Psoas muscle (tissue), 8 donors: ENCODE measurements around the gene RALY. TPM values are rescaled to one million over a fixed set of nuclear protein-coding genes. Genes with fewer than 3 reads are reported as not detected.

Experiments
- ATAC-seq, 4 donors: fragments of 200-7000 bp; cut with Tn5 transposase; one replicate each; pipeline ENCODE4 v1.9.1; 2020; ENCODE audit warnings: moderate library complexity in 3 of 4, mild to moderate bottlenecking in 2 of 4
- DNase-seq, 2 donors: peaks; one replicate each; pipeline ENCODE4 v3.0.0-alpha.2; 2020
- H3K27ac ChIP-seq: fragments of 200-600 bp; one replicate; pipeline ENCODE4 v1.8.0; 2022
- H3K27me3 ChIP-seq, 3 donors: fragments of 200-600 bp in 1 of 3; one replicate each; pipeline versions ENCODE4 v1.6.1 to v1.8.0; 2013 to 2022; ENCODE audit warnings: low read length in 2 of 3, mild to moderate bottlenecking in 2 of 3, moderate library complexity in 1 of 3; ENCODE audit not compliant: insufficient read depth in 3 of 3
- H3K36me3 ChIP-seq, 2 donors: fragments of 200-600 bp in 1 of 2; one replicate each; pipeline versions ENCODE4 v1.6.1 to v1.8.0; 2013 to 2022; ENCODE audit warnings: low read depth in 1 of 2, mild to moderate bottlenecking in 1 of 2, moderate library complexity in 1 of 2; ENCODE audit not compliant: insufficient read depth in 1 of 2
- H3K4me1 ChIP-seq: fragments of 200-600 bp; one replicate; pipeline ENCODE4 v1.8.0; 2022
- H3K4me3 ChIP-seq: fragments of 200-600 bp; one replicate; pipeline ENCODE4 v1.8.0; 2022; ENCODE audit warnings: mild to moderate bottlenecking
- H3K9me3 ChIP-seq: fragments of 200-600 bp; one replicate; pipeline ENCODE4 v1.8.0; 2022
- CTCF ChIP-seq: fragments of 200-600 bp; IDR thresholded peaks from one replicate; pipeline ENCODE4 v1.8.0; 2022; ENCODE audit warnings: antibody characterized with exemption
- WGBS, 3 donors: extraction: QIAGEN DNeasy Blood & Tissue Kit; methylation state at CpG; one replicate each; pipeline versions ENCODE4 v1.1.6 to v1.1.7; 2013; 5-methylcytosine and 5-hydroxymethylcytosine counted together
- intact Hi-C, 2 donors: fragments of 100-400 bp; cut with DNase I; formaldehyde crosslinking; loops; one replicate each; pipeline versions ENCODE4 v1.11.0 to v1.14.2; 2022
- polyA plus RNA-seq, 3 donors: library from polyadenylated mRNA; stranded (reverse); fragments of 200-250 nt; gene quantifications; one replicate each; pipeline ENCODE4 v1.2.3, GENCODE V29; 2013
- total RNA-seq, 4 donors: library from RNA; stranded (reverse); fragmentation: NEBNext Ultra II Directional in 2 of 4; extraction: Animal tissue kit (Norgen Biotek cat#: 25700) in 2 of 4; gene quantifications; one replicate each; pipeline versions ENCODE4 v1.2.1 to v1.2.4, GENCODE V29; 2021 to 2023
- donor health status: healthy with polysubstance abuse.
- donor health status: DM: no; HTN: no; CAD: no; lungs with moderate emphysema.
- donor health status: Bipolar disorder and iron deficiency.
- donor health status: healthy.
- donor health status: DM: yes; HTN: yes; CAD: no.
- donor health status: DM: no; HTN: no; CAD: no.
- donor health status: DM: no; HTN: no; CAD: no.
- donor health status: DM: yes; HTN: yes; CAD: no.

RALY gene
- total and polyA plus RNA-seq, 7 donors = 92.3 to 325 (median 120) TPM

GRCh38 chr20:34041226-34041625 lies 47.5 kb downstream of the RALY start:
- no peaks in the 10 kb centered on the region for H3K36me3 ChIP-seq
- no peak for ATAC-seq
- no peaks in the 10 kb centered on the region for H3K9me3 ChIP-seq
- peaks cover 91% of the 10 kb centered on the region for H3K4me1 ChIP-seq
- intact Hi-C loops = no loop called here
- 62 to 78% (median 63%) methylated on average over 4 of the region's 4 CpGs for WGBS, 3 donors
- TF ChIP-seq CTCF = no peak
- peak overlapping the region; percentile 86 for H3K27ac ChIP-seq
- no peaks in the 10 kb centered on the region for H3K27me3 ChIP-seq
- no peak for DNase-seq
- H3K4me3 ChIP-seq = peak overlapping the region; percentile 12

DNA sequence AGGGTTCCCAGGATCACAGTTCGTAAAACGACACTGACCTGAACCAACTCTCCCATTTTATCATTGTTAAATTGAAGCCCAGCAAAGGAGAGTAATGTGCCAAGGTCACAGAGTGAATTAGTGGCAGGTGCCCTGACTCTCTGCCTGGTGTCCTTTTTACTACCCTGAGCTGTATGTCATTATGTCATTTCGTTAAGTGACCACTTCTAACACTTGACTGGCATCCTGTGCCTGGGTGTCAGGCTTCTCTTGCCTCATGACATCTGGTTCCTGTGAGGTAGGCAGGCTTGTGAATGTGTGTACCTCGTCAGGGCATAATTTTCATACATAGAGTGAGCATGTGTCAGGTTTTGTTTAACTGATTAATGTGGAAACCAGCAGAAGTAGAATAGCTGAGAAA lies 48.6 kb downstream of the RALY start:
- Histone ChIP-seq H3K27me3 (no peaks in the 10 kb centered on the region), H3K9me3 (no peaks in the 10 kb centered on the region), H3K27ac (peak overlapping the region; percentile 86), H3K4me3 (no peak overlapping the region), H3K4me1 (peaks cover 83% of the 10 kb centered on the region), H3K36me3 (no peaks in the 10 kb centered on the region)
- TF ChIP-seq CTCF = no peak
- ATAC-seq = peak; percentile 70 to 85 (median 80)
- WGBS, 3 donors = 17 to 40% (median 26%) methylated on average over 4 of the region's 4 CpGs
- DNase-seq = no peak
- intact Hi-C loops = loop anchor here in 1 of 2 donors (2.0 kb wide), 1 partner anchor 49 kb away; the partner anchor contains the start of gene RALY

DNA sequence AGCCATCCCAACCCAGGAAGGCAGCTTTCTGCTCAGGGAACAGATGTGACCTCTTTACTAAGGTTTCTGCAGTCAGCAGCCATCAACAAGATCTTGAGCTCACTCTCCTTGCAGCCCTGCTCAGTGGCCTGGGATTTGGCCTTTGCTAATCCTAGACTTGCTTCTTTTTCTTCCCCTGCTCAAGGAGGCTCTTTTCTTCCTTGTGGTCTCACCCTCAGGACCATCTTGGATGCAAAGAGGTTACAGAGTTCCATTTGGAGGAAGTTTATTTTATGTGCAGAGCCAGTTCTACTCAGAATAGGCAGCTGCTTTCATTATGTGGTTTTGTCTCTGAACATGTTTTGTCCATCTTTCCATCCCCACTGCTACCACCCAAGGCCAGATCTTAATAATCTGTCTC lies 49.3 kb downstream of the RALY start:
- H3K4me3 ChIP-seq = no peak overlapping the region
- DNase-seq (no peak), ATAC-seq (peak in 1 of 4 donors; percentile 24)
- H3K27ac ChIP-seq = peak overlapping the region; percentile 86
- H3K4me1 ChIP-seq = peaks cover 75% of the 10 kb centered on the region
- no peak for TF ChIP-seq CTCF
- H3K9me3 ChIP-seq = no peaks in the 10 kb centered on the region
- intact Hi-C loops = loop anchor here in 1 of 2 donors (2.0 kb wide), 1 partner anchor 50 kb away; the partner anchor contains the start of gene RALY
- H3K36me3 ChIP-seq = no peaks in the 10 kb centered on the region
- H3K27me3 ChIP-seq = no peaks in the 10 kb centered on the region

GRCh38 chr20:34045294-34045693 lies 51.6 kb downstream of the RALY start:
- no peaks in the 10 kb centered on the region for H3K9me3 ChIP-seq
- intact Hi-C loops = no loop called here
- H3K36me3 ChIP-seq = no peaks in the 10 kb centered on the region
- no peak for TF ChIP-seq CTCF
- H3K27me3 ChIP-seq = no peaks in the 10 kb centered on the region
- peak; percentile 23 to 60 for DNase-seq
- no peak overlapping the region for H3K4me3 ChIP-seq
- H3K4me1 ChIP-seq = peaks cover 63% of the 10 kb centered on the region
- ATAC-seq = no peak
- peak overlapping the region; percentile 12 for H3K27ac ChIP-seq
- 2 to 9% (median 4%) methylated on average over 2 of the region's 2 CpGs for WGBS, 3 donors
